WTC11 (cell line): ENCODE data around the gene ATG2A.

Experiments
- ATF1 ChIP-seq: sonication (generic); formaldehyde crosslinking; IDR thresholded peaks from 2 replicates; pipeline ENCODE4 v1.8.1; 2023; ENCODE audit warnings: mild to moderate bottlenecking, moderate library complexity, missing genetic modification reagents
- CBFB ChIP-seq: sonication (generic); formaldehyde crosslinking; IDR thresholded peaks from 2 replicates; pipeline ENCODE4 v1.8.1; 2022; ENCODE audit warnings: mild to moderate bottlenecking, low read depth, missing genetic modification reagents
- KAT7 ChIP-seq: sonication (generic); formaldehyde crosslinking; IDR thresholded peaks from 2 replicates; pipeline ENCODE4 v1.8.1; 2023; ENCODE audit warnings: missing genetic modification reagents, mild to moderate bottlenecking, borderline replicate concordance
- NFE2L1 ChIP-seq: sonication (generic); formaldehyde crosslinking; IDR thresholded peaks from 2 replicates; pipeline ENCODE4 v1.8.1; 2023; ENCODE audit warnings: missing genetic modification reagents
- TCF7 ChIP-seq: sonication (generic); formaldehyde crosslinking; IDR thresholded peaks from 2 replicates; pipeline ENCODE4 v1.8.0; 2022; ENCODE audit warnings: mild to moderate bottlenecking, low read depth, missing genetic modification reagents, moderate library complexity
- TF ChIP-seq, protein P1 (sequence below): sonication (generic); formaldehyde crosslinking; conservative IDR thresholded peaks from 2 replicates; pipeline ENCODE4 v1.8.1; 2022; ENCODE audit warnings: mild to moderate bottlenecking, missing genetic modification reagents
- TF ChIP-seq, protein P2 (sequence below): sonication (generic); formaldehyde crosslinking; conservative IDR thresholded peaks from 2 replicates; pipeline ENCODE4 v1.8.1; 2023; ENCODE audit warnings: mild to moderate bottlenecking, low read depth, missing genetic modification reagents, moderate library complexity
- TF ChIP-seq, protein P3 (sequence below): sonication (generic); formaldehyde crosslinking; IDR thresholded peaks from 2 replicates; pipeline ENCODE4 v1.8.1; 2022; ENCODE audit warnings: missing genetic modification reagents, borderline replicate concordance

DNA sequence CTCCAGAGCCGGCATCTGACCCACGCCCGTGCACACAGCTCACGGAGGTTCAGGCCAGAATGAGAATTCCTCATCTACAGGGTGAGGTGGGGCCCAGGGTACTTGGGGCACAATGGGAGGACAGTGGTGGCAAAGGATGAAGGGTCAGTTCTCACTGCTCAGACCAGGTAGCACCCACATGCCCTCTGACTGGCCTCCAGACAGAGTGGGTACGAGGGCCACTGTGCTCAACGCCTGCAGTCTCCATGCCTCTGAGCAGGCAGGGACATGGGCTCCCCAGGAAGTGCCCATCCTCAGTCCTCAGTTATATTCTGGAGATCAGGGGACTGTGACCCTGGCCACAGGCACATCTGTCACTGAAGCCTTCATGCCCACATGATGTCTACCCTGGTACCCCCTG, 59.5 kb downstream of the ATG2A start:
- no peak for TF ChIP-seq NFE2L1 (CRISPR knock-in tag)
- TF ChIP-seq, protein P1, sequence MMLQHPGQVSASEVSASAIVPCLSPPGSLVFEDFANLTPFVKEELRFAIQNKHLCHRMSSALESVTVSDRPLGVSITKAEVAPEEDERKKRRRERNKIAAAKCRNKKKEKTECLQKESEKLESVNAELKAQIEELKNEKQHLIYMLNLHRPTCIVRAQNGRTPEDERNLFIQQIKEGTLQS (CRISPR knock-in tag): no peak
- TF ChIP-seq, protein P2, sequence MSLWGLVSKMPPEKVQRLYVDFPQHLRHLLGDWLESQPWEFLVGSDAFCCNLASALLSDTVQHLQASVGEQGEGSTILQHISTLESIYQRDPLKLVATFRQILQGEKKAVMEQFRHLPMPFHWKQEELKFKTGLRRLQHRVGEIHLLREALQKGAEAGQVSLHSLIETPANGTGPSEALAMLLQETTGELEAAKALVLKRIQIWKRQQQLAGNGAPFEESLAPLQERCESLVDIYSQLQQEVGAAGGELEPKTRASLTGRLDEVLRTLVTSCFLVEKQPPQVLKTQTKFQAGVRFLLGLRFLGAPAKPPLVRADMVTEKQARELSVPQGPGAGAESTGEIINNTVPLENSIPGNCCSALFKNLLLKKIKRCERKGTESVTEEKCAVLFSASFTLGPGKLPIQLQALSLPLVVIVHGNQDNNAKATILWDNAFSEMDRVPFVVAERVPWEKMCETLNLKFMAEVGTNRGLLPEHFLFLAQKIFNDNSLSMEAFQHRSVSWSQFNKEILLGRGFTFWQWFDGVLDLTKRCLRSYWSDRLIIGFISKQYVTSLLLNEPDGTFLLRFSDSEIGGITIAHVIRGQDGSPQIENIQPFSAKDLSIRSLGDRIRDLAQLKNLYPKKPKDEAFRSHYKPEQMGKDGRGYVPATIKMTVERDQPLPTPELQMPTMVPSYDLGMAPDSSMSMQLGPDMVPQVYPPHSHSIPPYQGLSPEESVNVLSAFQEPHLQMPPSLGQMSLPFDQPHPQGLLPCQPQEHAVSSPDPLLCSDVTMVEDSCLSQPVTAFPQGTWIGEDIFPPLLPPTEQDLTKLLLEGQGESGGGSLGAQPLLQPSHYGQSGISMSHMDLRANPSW (CRISPR knock-in tag): no peak
- no peak for TF ChIP-seq KAT7 (CRISPR knock-in tag)
- TF ChIP-seq, protein P3, sequence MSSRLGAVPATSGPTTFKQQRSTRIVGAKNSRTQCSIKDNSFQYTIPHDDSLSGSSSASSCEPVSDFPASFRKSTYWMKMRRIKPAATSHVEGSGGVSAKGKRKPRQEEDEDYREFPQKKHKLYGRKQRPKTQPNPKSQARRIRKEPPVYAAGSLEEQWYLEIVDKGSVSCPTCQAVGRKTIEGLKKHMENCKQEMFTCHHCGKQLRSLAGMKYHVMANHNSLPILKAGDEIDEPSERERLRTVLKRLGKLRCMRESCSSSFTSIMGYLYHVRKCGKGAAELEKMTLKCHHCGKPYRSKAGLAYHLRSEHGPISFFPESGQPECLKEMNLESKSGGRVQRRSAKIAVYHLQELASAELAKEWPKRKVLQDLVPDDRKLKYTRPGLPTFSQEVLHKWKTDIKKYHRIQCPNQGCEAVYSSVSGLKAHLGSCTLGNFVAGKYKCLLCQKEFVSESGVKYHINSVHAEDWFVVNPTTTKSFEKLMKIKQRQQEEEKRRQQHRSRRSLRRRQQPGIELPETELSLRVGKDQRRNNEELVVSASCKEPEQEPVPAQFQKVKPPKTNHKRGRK: no peak
- no peak for TF ChIP-seq CBFB (CRISPR knock-in tag)
- TF ChIP-seq ATF1: no peak
- TF ChIP-seq TCF7 (CRISPR knock-in tag): no peak
